SK-N-MC (cell line): Measurements from ENCODE around the gene ZNF620.

Experiments used
- EZH2 ChIP-seq: fragments of 200-600 bp; sonication (generic); IDR thresholded peaks from one replicate; pipeline ENCODE4 v1.6.1; 2017; ENCODE audit warnings: antibody characterized with exemption
- FOXP2 ChIP-seq: optimal IDR thresholded peaks from 2 replicates; pipeline ENCODE3; 2011; ENCODE audit warnings: mild to moderate bottlenecking, moderate library complexity; ENCODE audit not compliant: insufficient read depth; ENCODE audit errors: extremely low read length, control extremely low read depth
- POLR2AphosphoS5 ChIP-seq: IDR thresholded peaks from 2 replicates; pipeline ENCODE4 v1.6.1; 2012; ENCODE audit warnings: mild to moderate bottlenecking, low read depth, low read length, borderline replicate concordance

- no peak for TF ChIP-seq EZH2
- TF ChIP-seq POLR2AphosphoS5: no peak
- TF ChIP-seq FOXP2: no peak
These were observed 11.1 kb upstream of the ZNF620 start for GRCh38 chr3:40494698-40495097.
